ENCODE measurements around the gene CAMTA1. TPM values are rescaled to one million over a fixed set of nuclear protein-coding genes. Genes with fewer than 3 reads are reported as not detected.

The CAMTA1 gene
- total and polyA plus RNA-seq, 4 donors, result 18.0 to 93.5 (median 35.8) TPM

- H3K36me3 ChIP-seq (ENCODE audit: control insufficient read depth in 4 of 4, insufficient read depth in 3 of 4, low read depth in 1 of 4, low read length in 3 of 4), result no peaks in the 10 kb centered on the region
- no peak for DNase-seq (ENCODE audit: low spot score)
- H3K9me3 ChIP-seq (ENCODE audit: control insufficient read depth in 4 of 4, low read length in 3 of 4), result no peaks in the 10 kb centered on the region
- H3K27me3 ChIP-seq (ENCODE audit: control insufficient read depth in 4 of 4, insufficient read depth in 4 of 4, low read length in 3 of 4), result no peaks in the 10 kb centered on the region
- no peak overlapping the region for H3K27ac ChIP-seq (ENCODE audit: low read depth in 1 of 2, low read length in 2 of 2)
- H3K4me3 ChIP-seq (ENCODE audit: low read depth in 1 of 3, low read length in 3 of 3), result no peak overlapping the region
- H3K9ac ChIP-seq (ENCODE audit: low read depth in 1 of 2, low read length in 2 of 2), result no peak overlapping the region
- H3K4me1 ChIP-seq (ENCODE audit: control insufficient read depth in 4 of 4, insufficient read depth in 4 of 4, low read length in 3 of 4), result peaks cover 0 to 3% (median 0%) of the 10 kb centered on the region in 4 donors
- TF ChIP-seq MAX (IDR thresholded peaks at IDR 0.05) (no peak), FOXA1 (IDR thresholded peaks at IDR 0.05) (no peak), FOXA2 (IDR thresholded peaks at IDR 0.05) (no peak), REST (IDR thresholded peaks at IDR 0.05) (no peak), SP1 (IDR thresholded peaks at IDR 0.05) (no peak), HNF4A (conservative IDR thresholded peaks at IDR 0.05) (no peak), ATF3 (IDR thresholded peaks at IDR 0.05) (no peak), RXRA (IDR thresholded peaks at IDR 0.05) (no peak), YY1 (IDR thresholded peaks at IDR 0.05) (no peak), ZBTB33 (IDR thresholded peaks at IDR 0.05) (no peak), EGR1 (IDR thresholded peaks at IDR 0.05; ENCODE audit: low read depth in 2 of 2) (no peak), NR2F2 (IDR thresholded peaks at IDR 0.05) (no peak), HNF4G (IDR thresholded peaks at IDR 0.05) (no peak), RAD21 (IDR thresholded peaks at IDR 0.05) (no peak), JUND (IDR thresholded peaks at IDR 0.05) (no peak), TAF1 (conservative IDR thresholded peaks at IDR 0.05) (no peak), CTCF (IDR thresholded peaks at IDR 0.05; ENCODE audit: low read depth, low read length, missing input control) (no peak), GABPA (IDR thresholded peaks at IDR 0.05 in 1 of 2, conservative IDR thresholded peaks at IDR 0.05 in 1 of 2) (no peak)
- WGBS, result 86% methylated on average over 13 of the region's 13 CpGs
These were observed 133.1 kb downstream of the CAMTA1 start for GRCh38 chr1:6918186-6918924.

All from liver (tissue), 9 donors.